A549 (cell line): ENCODE data around the gene GPT2. TPM values are rescaled to one million over a fixed set of nuclear protein-coding genes. Genes with fewer than 3 reads are reported as not detected.

Experiments used
- ATAC-seq, 2 experiments: fragments of 200-7000 bp in 1 of 2; fragments of >200 bp in 1 of 2; cut with Nextera tagmentation in 1 of 2; cut with Tn5 transposase in 1 of 2; 3 replicates each; pipeline versions ENCODE4 v1.8.0 to v1.9.1; 2018 to 2020; ENCODE audit warnings: mild to moderate bottlenecking in 1 of 2, moderate library complexity in 1 of 2
- CTCF ChIA-PET: fragments of 300-600 bp; sonication (Branson Sonifier 250); formaldehyde crosslinking; extraction: SDS; loops from one replicate; lab custom pipeline; 2021; ENCODE audit warnings: antibody characterized with exemption, inconsistent platforms; lab: Yijun Ruan, JAX
- POLR2A ChIA-PET: fragments of 350-600 bp; formaldehyde crosslinking; extraction: SDS; loops from one replicate; lab custom pipeline; 2021; ENCODE audit warnings: antibody characterized with exemption, inconsistent platforms; lab: Yijun Ruan, JAX
- DNase-seq, 2 experiments: peaks; one replicate each; pipeline versions ENCODE4 v3.0.0 to v3.0.0-alpha.2; 2011 to 2016; ENCODE audit warnings: low read depth in 1 of 2, low spot score in 1 of 2
- FAIRE-seq: peaks from 2 replicates; lab custom pipeline; 2011; peaks lifted over from hg19 to GRCh38; lab: Jason Lieb, UNC
- H3K27ac ChIP-seq, 2 experiments: fragments of >200 bp; sonication (Bioruptor Twin); formaldehyde crosslinking; 3 replicates each; pipeline ENCODE4 v1.5.1; 2016 to 2017
- H3K4me1 ChIP-seq: fragments of >200 bp; sonication (Bioruptor Twin); formaldehyde crosslinking; 3 replicates; pipeline ENCODE4 v1.6.1; 2016
- H3K4me2 ChIP-seq: fragments of >200 bp; sonication (Bioruptor Twin); formaldehyde crosslinking; 3 replicates; pipeline ENCODE4 v1.6.1; 2016
- H3K4me3 ChIP-seq: fragments of >200 bp; sonication (Bioruptor Twin); formaldehyde crosslinking; 3 replicates; pipeline ENCODE4 v1.5.1; 2016
- H3K9me3 ChIP-seq: fragments of >200 bp; sonication (Bioruptor Twin); formaldehyde crosslinking; 3 replicates; pipeline ENCODE4 v1.6.1; 2016
- GATA3 ChIP-seq: IDR thresholded peaks from 2 replicates; pipeline ENCODE4 v1.6.1; 2012; ENCODE audit warnings: borderline replicate concordance
- HOXA7 ChIP-seq: fragments of 250-450 bp; sonication (Bioruptor Pico); IDR thresholded peaks from 2 replicates; pipeline ENCODE4 v1.5.0; 2020; ENCODE audit warnings: mild to moderate bottlenecking, moderate library complexity
- HOXB13 ChIP-seq: fragments of 250-450 bp; sonication (Bioruptor Pico); IDR thresholded peaks from 2 replicates; pipeline ENCODE4 v1.5.0; 2020; ENCODE audit warnings: low read depth, mild to moderate bottlenecking, moderate library complexity
- HOXB5 ChIP-seq: fragments of 250-450 bp; sonication (Bioruptor Pico); IDR thresholded peaks from 2 replicates; pipeline ENCODE4 v1.5.0; 2020; ENCODE audit warnings: mild to moderate bottlenecking, moderate library complexity
- JUN ChIP-seq, 2 experiments: fragments of >200 bp; sonication (Bioruptor Twin); formaldehyde crosslinking; IDR thresholded peaks; 2 replicates in 1 of 2; 3 replicates in 1 of 2; pipeline ENCODE4 v1.6.1; 2016 to 2017
- KDM1A ChIP-seq: fragments of 200-600 bp; sonication (generic); IDR thresholded peaks from 2 replicates; pipeline ENCODE4 v1.6.1; 2016; ENCODE audit warnings: low read depth, mild to moderate bottlenecking
- KDM5A ChIP-seq: fragments of 200-600 bp; sonication (generic); IDR thresholded peaks from 2 replicates; pipeline ENCODE4 v1.6.1; 2016; ENCODE audit warnings: antibody characterized with exemption, mild to moderate bottlenecking
- MYC ChIP-seq: IDR thresholded peaks from 2 replicates; pipeline ENCODE4 v1.6.1; 2012; ENCODE audit warnings: mild to moderate bottlenecking, inconsistent platforms, low read length, improper control_type of control experiment, borderline replicate concordance
- PHF8 ChIP-seq: fragments of 200-600 bp; sonication (generic); IDR thresholded peaks from 2 replicates; pipeline ENCODE4 v1.6.1; 2016; ENCODE audit warnings: low read depth, mild to moderate bottlenecking, antibody characterized with exemption, moderate library complexity, borderline replicate concordance
- POLR2A ChIP-seq: IDR thresholded peaks from 2 replicates; pipeline ENCODE4 v1.6.1; 2012; ENCODE audit warnings: mild to moderate bottlenecking, low read length
- RARB ChIP-seq: fragments of 250-450 bp; sonication (Bioruptor Pico); IDR thresholded peaks from 2 replicates; pipeline ENCODE4 v1.8.0; 2021; ENCODE audit warnings: mild to moderate bottlenecking, moderate library complexity
- SREBF2 ChIP-seq: fragments of 450-650 bp; IDR thresholded peaks from 2 replicates; pipeline ENCODE4 v1.6.1; 2014; ENCODE audit warnings: mild to moderate bottlenecking, moderate library complexity
- TP53 ChIP-seq: fragments of 250-450 bp; sonication (Bioruptor Pico); IDR thresholded peaks from 2 replicates; pipeline ENCODE4 v1.5.0; 2021; ENCODE audit warnings: mild to moderate bottlenecking, moderate library complexity
- ZFP36 ChIP-seq: fragments of 450-650 bp; IDR thresholded peaks from 2 replicates; pipeline ENCODE4 v1.6.1; 2014; ENCODE audit warnings: borderline replicate concordance; ENCODE audit not compliant: partially characterized antibody
- ZNF302 ChIP-seq: fragments of 250-450 bp; sonication (Bioruptor Pico); IDR thresholded peaks from 2 replicates; pipeline ENCODE4 v1.9.0; 2021; ENCODE audit warnings: inconsistent platforms, mild to moderate bottlenecking, moderate library complexity
- ZSCAN20 ChIP-seq: fragments of 250-450 bp; sonication (Bioruptor Pico); IDR thresholded peaks from 2 replicates; pipeline ENCODE4 v1.8.0; 2022; ENCODE audit warnings: mild to moderate bottlenecking, moderate library complexity
- WGBS: methylation state at CpG from one replicate; pipeline ENCODE4 v1.1.6; 2017; ENCODE audit errors: missing lambda C conversion rate; 5-methylcytosine and 5-hydroxymethylcytosine counted together
- polyA plus RNA-seq, 4 experiments: library from polyadenylated mRNA; depleted of rRNA in 3 of 4; stranded (reverse); fragments of >200 nt; fragmentation: RNase III in 1 of 4; extraction: RNeasy Plus Mini Kit Qiagen cat#74134 plus additional on column Dnase treatment in 1 of 4; gene quantifications; 2 replicates in 3 of 4; 3 replicates in 1 of 4; pipeline ENCODE4 v1.2.3, GENCODE V29; 2011 to 2017
- TF ChIP-seq, protein P1 (sequence below): IDR thresholded peaks from 2 replicates; pipeline ENCODE4 v1.6.1; 2012
- TF ChIP-seq, protein P2 (sequence below): fragments of 250-450 bp; sonication (Bioruptor Pico); IDR thresholded peaks from 2 replicates; pipeline ENCODE4 v1.5.0; 2020; ENCODE audit warnings: low read depth, mild to moderate bottlenecking, moderate library complexity
- TF ChIP-seq, protein P3 (sequence below): IDR thresholded peaks from 2 replicates; pipeline ENCODE4 v1.6.1; 2012; ENCODE audit warnings: low read depth, borderline replicate concordance
- TF ChIP-seq, protein P4 (sequence below): fragments of >200 bp; sonication (Bioruptor Twin); formaldehyde crosslinking; IDR thresholded peaks from 3 replicates; pipeline ENCODE4 v1.6.1; 2016
- TF ChIP-seq, protein P5 (sequence below): IDR thresholded peaks from 2 replicates; pipeline ENCODE4 v1.6.1; 2012
- TF ChIP-seq, protein P6 (sequence below): fragments of >200 bp; sonication (Bioruptor Twin); formaldehyde crosslinking; IDR thresholded peaks from 3 replicates; pipeline ENCODE4 v1.5.1; 2016

The GPT2 gene
- polyA plus RNA-seq, 2 of the 4 experiments (the other 2 are of a cell fraction): 8.9 to 15.3 TPM

DNA sequence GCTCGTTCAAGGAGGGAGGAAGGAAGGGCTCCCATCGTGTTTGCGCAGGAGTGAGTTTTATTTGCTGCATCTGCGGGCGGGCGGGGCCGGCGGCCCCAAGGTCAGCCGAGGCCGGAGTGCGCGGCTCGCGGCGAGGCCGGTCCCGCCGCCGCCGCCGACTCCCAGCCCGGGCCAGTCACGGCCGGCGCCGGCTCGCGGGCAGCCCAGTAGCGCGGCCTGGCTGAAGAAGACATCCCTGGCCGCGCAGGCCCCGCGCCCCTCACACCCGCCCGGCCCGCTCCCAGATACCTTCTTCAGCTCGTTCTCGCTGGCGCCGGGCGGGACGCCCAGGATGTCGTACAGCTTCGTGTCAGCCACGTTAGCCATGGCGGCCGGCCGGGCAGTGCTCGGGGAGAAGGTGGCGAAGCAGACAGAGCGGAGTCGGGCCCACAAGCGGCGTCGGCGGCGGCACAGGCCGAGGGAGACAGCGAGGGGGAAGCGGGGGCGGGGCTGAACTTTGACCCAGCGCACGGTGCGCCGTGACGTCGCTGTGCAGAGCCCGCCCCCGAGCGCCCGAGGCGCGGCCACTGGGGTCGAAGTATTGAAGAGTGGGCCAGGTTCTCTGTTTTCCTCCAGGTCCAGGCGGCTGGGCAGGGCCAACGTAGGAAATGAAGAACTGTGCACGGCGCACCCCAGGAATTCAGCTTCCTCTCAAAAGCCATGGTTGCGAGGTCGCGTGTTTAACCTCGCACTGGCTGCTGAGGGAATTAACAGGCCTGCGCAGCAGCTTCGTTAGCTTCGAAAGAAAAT is 89.2 kb downstream of the GPT2 start, which contains the start of gene DNAJA2:
DNAJA2 (minus strand) TSS at position 468 of the 789 bp plus-strand sequence; CDS start at position 366, 102 bp downstream.
- FAIRE-seq (no peak), DNase-seq (peak; percentile 85 to 89), ATAC-seq (peak; percentile 96)
- under 1% methylated on average over 39 of the region's 86 CpGs for WGBS
- Histone ChIP-seq H3K4me2 (peak within 1 kb of the TSS; percentile 96), H3K9me3 (no peaks in the 10 kb centered on the region), H3K27ac (peak within 1 kb of the TSS; percentile 97 to 99), H3K4me3 (peak within 1 kb of the TSS; percentile 94), H3K4me1 (peaks cover 41% of the 10 kb centered on the region)
- TF ChIP-seq KDM5A (no peak), PHF8 (peak; percentile 80; the same call in 1 of the 2 replicates), RARB (CRISPR knock-in tag) (0 out of 2 replicates have a peak, but pooled peaks have one; percentile 34), TP53 (CRISPR knock-in tag) (peak; percentile 75; the same call in 1 of the 2 replicates), ZSCAN20 (CRISPR knock-in tag) (no peak), SREBF2 (no peak), JUN (IDR thresholded peaks at IDR 0.05) (peak; percentile 74 to 94; a peak in 4 of 5 replicates), HOXB5 (0 out of 2 replicates have a peak, but pooled peaks have one; percentile 45), ZNF302 (CRISPR knock-in tag) (peak; percentile 61; the same call in 1 of the 2 replicates), POLR2A (peak; percentile 79; the same call in 1 of the 2 replicates), ZFP36 (no peak), MYC (0 out of 2 replicates have a peak, but pooled peaks have one; percentile 52), HOXB13 (CRISPR knock-in tag) (peak; percentile 86), GATA3 (no peak)
- TF ChIP-seq, protein P1, sequence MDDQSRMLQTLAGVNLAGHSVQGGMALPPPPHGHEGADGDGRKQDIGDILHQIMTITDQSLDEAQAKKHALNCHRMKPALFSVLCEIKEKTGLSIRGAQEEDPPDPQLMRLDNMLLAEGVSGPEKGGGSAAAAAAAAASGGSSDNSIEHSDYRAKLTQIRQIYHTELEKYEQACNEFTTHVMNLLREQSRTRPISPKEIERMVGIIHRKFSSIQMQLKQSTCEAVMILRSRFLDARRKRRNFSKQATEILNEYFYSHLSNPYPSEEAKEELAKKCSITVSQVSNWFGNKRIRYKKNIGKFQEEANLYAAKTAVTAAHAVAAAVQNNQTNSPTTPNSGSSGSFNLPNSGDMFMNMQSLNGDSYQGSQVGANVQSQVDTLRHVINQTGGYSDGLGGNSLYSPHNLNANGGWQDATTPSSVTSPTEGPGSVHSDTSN: peak; percentile 25; the same call in 1 of the 2 replicates
- TF ChIP-seq, protein P2, sequence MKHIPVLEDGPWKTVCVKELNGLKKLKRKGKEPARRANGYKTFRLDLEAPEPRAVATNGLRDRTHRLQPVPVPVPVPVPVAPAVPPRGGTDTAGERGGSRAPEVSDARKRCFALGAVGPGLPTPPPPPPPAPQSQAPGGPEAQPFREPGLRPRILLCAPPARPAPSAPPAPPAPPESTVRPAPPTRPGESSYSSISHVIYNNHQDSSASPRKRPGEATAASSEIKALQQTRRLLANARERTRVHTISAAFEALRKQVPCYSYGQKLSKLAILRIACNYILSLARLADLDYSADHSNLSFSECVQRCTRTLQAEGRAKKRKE (CRISPR knock-in tag): peak; percentile 27; the same call in 1 of the 2 replicates
- TF ChIP-seq, protein P3, sequence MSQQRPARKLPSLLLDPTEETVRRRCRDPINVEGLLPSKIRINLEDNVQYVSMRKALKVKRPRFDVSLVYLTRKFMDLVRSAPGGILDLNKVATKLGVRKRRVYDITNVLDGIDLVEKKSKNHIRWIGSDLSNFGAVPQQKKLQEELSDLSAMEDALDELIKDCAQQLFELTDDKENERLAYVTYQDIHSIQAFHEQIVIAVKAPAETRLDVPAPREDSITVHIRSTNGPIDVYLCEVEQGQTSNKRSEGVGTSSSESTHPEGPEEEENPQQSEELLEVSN: 0 out of 2 replicates have a peak, but pooled peaks have one; percentile 76
- TF ChIP-seq, protein P4, sequence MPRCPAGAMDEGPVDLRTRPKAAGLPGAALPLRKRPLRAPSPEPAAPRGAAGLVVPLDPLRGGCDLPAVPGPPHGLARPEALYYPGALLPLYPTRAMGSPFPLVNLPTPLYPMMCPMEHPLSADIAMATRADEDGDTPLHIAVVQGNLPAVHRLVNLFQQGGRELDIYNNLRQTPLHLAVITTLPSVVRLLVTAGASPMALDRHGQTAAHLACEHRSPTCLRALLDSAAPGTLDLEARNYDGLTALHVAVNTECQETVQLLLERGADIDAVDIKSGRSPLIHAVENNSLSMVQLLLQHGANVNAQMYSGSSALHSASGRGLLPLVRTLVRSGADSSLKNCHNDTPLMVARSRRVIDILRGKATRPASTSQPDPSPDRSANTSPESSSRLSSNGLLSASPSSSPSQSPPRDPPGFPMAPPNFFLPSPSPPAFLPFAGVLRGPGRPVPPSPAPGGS: 0 out of 3 replicates have a peak, but pooled peaks have one; percentile 60
- TF ChIP-seq, protein P5, sequence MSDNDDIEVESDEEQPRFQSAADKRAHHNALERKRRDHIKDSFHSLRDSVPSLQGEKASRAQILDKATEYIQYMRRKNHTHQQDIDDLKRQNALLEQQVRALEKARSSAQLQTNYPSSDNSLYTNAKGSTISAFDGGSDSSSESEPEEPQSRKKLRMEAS: peak; percentile 89
- ChIA-PET CTCF (interaction anchor here (0.5 to 2.8 kb wide), 9 partner anchors 11 to 1191 kb away, joined by 3 to 11 read pairs (median 4); partner anchors contain the start of gene NETO2), POLR2A (interaction anchor here (1.5 to 2.4 kb wide), 3 partner anchors 11 to 64 kb away, joined by 5 to 11 read pairs (median 6); no protein-coding TSS in a partner anchor)

DNA sequence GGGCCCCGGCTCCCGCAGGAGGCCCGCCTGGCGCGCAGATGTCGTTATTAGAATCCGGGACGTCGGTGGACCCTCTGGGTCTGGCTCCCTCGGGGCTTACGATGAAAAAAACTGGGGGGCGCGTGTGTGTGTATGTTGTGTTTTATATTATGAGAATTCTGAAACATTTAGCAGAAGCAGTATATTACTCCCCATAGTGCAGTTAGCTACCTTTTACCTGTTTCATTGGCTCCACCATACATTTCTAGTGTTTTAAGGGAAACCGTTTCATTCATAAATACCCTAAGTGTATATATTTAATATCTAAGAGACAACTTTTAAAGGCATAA is 89.8 kb downstream of the GPT2 start:
- POLR2A ChIA-PET: interaction anchor here (1.5 to 2.4 kb wide), 3 partner anchors 12 to 64 kb away, joined by 5 to 11 read pairs (median 6); no protein-coding TSS in a partner anchor
- Histone ChIP-seq H3K4me2 (peak overlapping the region; percentile 96), H3K27ac (peak overlapping the region; percentile 97 to 99), H3K4me1 (peaks cover 41% of the 10 kb centered on the region), H3K9me3 (no peaks in the 10 kb centered on the region), H3K4me3 (peak overlapping the region; percentile 94)
- FAIRE-seq: no peak
- 1% methylated on average over 14 of the region's 14 CpGs for WGBS
- ATAC-seq: peak in 1 of 2 experiments; percentile 6; a peak in 1 of 6 replicates
- CTCF ChIA-PET: interaction anchor here (0.5 to 2.8 kb wide), 7 partner anchors 12 to 1191 kb away, joined by 3 to 11 read pairs (median 4); no protein-coding TSS in a partner anchor
- no peak for DNase-seq
- no peak for TF ChIP-seq KDM1A
- no peak for TF ChIP-seq MYC
- TF ChIP-seq, protein P6, sequence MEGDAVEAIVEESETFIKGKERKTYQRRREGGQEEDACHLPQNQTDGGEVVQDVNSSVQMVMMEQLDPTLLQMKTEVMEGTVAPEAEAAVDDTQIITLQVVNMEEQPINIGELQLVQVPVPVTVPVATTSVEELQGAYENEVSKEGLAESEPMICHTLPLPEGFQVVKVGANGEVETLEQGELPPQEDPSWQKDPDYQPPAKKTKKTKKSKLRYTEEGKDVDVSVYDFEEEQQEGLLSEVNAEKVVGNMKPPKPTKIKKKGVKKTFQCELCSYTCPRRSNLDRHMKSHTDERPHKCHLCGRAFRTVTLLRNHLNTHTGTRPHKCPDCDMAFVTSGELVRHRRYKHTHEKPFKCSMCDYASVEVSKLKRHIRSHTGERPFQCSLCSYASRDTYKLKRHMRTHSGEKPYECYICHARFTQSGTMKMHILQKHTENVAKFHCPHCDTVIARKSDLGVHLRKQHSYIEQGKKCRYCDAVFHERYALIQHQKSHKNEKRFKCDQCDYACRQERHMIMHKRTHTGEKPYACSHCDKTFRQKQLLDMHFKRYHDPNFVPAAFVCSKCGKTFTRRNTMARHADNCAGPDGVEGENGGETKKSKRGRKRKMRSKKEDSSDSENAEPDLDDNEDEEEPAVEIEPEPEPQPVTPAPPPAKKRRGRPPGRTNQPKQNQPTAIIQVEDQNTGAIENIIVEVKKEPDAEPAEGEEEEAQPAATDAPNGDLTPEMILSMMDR: peak; percentile 2; the same call in 1 of the 3 replicates
- 0 out of 2 replicates have a peak, but pooled peaks have one; percentile 40 for TF ChIP-seq HOXA7 (CRISPR knock-in tag)
- TF ChIP-seq, protein P5: peak; percentile 1; the same call in 1 of the 2 replicates
